ENCODE results near the gene KAT7. TPM values are rescaled to one million over a fixed set of nuclear protein-coding genes. Genes with fewer than 3 reads are reported as not detected.
A peak's percentile ranks its signal among the peaks of the same experiment; 100 is the strongest.

KAT7 gene
- total RNA-seq, 1 donor from 2014 or later: 12.4 TPM

DNA sequence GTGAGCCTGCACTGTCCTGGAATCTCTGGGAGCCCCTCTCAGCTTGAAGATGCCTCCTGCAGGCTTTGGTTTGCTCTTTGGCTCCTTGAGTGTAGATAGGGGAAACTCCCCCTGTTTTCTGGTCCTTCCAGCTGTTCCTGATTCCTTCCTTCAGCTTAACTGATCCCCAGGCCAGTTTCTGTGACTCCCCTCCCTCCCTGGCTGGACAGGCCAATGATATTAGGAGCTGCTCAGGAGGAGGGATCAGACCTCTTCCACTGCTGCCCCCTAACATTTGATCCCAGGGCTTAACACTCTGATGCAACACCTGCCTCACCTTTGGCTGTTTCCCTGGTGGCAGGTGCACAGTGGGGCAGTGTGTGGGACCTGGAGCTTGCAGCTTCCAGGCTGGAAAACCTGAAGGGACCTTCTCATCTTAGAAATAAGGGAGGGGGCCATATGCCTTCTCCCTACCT lies 59.6 kb downstream of the KAT7 start, which contains the start of gene TAC4:
Gene TAC4 (minus strand): TSS at position 51 of the 455 bp plus-strand sequence. CDS start 52 bp downstream, outside the sequence.
- no peak within 1 kb of the TSS for H3K4me3 ChIP-seq (ENCODE audit: low read depth, low read length)
- TF ChIP-seq, protein P1, sequence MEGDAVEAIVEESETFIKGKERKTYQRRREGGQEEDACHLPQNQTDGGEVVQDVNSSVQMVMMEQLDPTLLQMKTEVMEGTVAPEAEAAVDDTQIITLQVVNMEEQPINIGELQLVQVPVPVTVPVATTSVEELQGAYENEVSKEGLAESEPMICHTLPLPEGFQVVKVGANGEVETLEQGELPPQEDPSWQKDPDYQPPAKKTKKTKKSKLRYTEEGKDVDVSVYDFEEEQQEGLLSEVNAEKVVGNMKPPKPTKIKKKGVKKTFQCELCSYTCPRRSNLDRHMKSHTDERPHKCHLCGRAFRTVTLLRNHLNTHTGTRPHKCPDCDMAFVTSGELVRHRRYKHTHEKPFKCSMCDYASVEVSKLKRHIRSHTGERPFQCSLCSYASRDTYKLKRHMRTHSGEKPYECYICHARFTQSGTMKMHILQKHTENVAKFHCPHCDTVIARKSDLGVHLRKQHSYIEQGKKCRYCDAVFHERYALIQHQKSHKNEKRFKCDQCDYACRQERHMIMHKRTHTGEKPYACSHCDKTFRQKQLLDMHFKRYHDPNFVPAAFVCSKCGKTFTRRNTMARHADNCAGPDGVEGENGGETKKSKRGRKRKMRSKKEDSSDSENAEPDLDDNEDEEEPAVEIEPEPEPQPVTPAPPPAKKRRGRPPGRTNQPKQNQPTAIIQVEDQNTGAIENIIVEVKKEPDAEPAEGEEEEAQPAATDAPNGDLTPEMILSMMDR (IDR thresholded peaks at IDR 0.05; ENCODE audit: insufficient read depth, low read length, severe bottlenecking): no peak
- peaks cover 4% of the 10 kb centered on the region for H3K27me3 ChIP-seq (ENCODE audit: control insufficient read depth, insufficient read depth, low read length)
- no peaks in the 10 kb centered on the region for H3K36me3 ChIP-seq (ENCODE audit: control insufficient read depth, insufficient read depth, low read length)
- FAIRE-seq (no peak), DNase-seq (ENCODE audit: low read depth) (no peak)

DNA sequence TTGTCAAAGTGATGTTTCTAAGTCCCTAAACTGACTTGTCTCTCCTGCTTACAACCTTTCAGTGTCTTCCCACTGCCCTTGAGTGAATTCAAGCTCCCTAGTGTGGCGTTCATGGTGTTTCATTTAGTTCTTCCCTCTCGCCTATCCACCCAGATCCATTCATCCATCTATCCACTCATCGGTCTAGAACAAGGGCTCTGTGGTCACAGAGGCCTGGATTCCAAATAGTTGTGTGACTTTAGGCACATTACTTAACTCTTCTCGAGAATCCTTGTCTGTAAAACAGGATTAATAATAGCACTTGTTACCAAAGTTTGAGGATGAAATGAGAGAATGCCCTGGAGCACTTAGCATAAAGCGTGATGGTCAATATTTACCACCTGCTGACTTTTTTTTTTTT lies 60.3 kb downstream of the KAT7 start:
- peaks cover 8% of the 10 kb centered on the region for H3K27me3 ChIP-seq (ENCODE audit: control insufficient read depth, insufficient read depth, low read length)
- FAIRE-seq (no peak), DNase-seq (ENCODE audit: low read depth) (no peak)
- TF ChIP-seq, protein P1 (IDR thresholded peaks at IDR 0.05; ENCODE audit: insufficient read depth, low read length, severe bottlenecking): no peak
- H3K36me3 ChIP-seq (ENCODE audit: control insufficient read depth, insufficient read depth, low read length): no peaks in the 10 kb centered on the region
- no peak overlapping the region for H3K4me3 ChIP-seq (ENCODE audit: low read depth, low read length)

DNA sequence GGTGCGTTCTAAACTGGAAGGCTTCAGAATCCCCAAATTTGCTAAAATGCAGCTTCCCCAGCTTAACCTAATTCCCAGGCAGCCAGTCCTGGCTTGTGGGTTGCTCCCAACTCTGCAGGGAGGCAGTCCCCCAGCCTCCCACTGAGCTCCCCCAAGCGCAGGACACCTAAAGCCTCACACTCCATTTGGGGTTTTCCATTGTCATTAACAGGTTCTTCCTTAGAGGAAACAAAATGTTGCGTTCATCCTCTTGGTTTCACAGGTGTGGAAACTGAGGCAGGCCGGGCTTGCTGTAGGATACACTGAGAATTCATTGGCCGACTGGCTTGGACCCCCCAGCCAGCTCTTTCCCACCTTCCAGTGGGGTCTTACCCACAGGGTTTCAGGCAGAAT lies 61.7 kb downstream of the KAT7 start:
- no peak overlapping the region for H3K4me3 ChIP-seq (ENCODE audit: low read depth, low read length)
- TF ChIP-seq, protein P1 (IDR thresholded peaks at IDR 0.05; ENCODE audit: insufficient read depth, low read length, severe bottlenecking): no peak
- peaks cover 12% of the 10 kb centered on the region for H3K27me3 ChIP-seq (ENCODE audit: control insufficient read depth, insufficient read depth, low read length)
- DNase-seq (ENCODE audit: low read depth): no peak
- H3K36me3 ChIP-seq (ENCODE audit: control insufficient read depth, insufficient read depth, low read length): no peaks in the 10 kb centered on the region
- no peak for FAIRE-seq

DNA sequence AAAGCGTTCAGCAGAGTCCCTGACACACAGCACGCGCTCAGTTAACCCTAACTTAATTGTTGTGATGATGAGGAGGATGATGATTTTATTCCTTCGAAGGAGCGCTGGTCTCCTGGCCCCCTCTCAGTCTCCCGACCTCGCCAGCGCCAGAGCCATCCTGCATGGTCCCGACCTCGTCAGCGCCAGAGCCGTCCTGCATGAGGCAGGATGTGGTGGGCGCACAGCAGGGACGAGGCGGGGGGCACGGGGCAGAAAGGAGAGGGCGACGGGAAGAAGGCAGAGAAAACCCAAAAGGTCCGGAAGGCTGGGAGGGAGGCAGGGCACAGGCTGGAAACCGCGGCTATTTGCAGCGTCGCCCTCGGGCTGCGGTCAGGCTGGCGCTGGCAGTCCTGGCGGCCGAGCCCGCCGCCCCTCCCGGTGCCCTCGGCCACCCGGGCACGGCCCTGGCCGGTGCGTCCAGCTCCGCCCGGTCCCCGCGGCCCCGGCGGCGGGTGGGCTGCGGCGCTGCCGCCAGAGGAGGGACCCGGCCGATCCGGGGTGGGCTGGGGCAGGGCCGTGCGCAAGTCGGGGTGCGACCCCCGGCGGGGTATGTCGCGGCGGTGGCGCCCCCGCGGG lies 62.4 kb downstream of the KAT7 start:
- no peak for DNase-seq (ENCODE audit: low read depth)
- peak overlapping the region; percentile 37 for H3K4me3 ChIP-seq (ENCODE audit: low read depth, low read length)
- FAIRE-seq: no peak
- TF ChIP-seq, protein P1 (IDR thresholded peaks at IDR 0.05; ENCODE audit: insufficient read depth, low read length, severe bottlenecking): no peak
- no peaks in the 10 kb centered on the region for H3K36me3 ChIP-seq (ENCODE audit: control insufficient read depth, insufficient read depth, low read length)
- peaks cover 12% of the 10 kb centered on the region for H3K27me3 ChIP-seq (ENCODE audit: control insufficient read depth, insufficient read depth, low read length)

DNA sequence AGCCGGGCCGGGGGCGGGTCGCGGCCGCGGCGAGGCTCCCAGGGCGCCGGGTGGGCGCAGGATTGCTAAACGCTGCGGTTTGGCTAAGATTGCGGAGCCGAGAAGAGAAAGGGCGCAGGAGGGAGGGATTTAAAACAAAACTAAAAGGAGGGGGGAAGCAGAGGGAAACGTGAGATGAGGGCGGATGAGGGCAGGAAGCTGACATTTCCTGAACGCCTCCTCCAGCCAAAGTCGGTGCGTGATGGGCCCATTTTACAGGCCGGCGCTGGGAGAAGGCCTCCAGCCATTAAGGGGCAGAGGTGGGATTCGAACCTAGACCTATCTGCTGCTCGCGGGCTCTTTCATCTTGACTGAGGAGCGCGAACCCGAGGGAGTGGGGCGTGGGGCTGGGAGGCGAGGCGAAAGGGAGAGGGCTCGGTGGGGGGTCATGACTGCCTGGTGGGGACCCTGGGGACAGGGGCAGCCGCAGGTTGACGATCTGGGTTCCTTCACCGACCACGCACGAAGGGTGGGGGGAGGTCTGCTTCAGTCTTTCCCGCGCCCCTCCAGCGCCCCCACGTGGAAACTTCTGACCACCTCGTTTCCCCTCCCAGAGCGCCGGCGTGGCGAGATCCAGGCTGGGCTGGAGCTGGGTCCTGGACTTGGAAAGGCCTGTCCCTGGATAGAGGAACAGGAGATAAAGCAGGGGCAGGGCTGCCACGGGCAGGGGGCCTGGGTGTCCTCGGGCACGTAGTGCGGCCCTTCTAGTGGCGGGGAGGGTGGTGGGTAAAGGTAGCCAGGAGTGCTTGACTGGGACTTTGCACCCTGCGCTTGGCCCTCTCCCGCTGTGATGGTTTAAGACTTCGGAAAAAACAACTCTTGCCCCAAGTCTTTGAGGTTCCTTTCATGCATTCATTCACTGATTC lies 63.2 kb downstream of the KAT7 start:
- FAIRE-seq: no peak
- TF ChIP-seq, protein P1 (IDR thresholded peaks at IDR 0.05; ENCODE audit: insufficient read depth, low read length, severe bottlenecking): peak; percentile 76
- peak overlapping the region; percentile 37 for H3K4me3 ChIP-seq (ENCODE audit: low read depth, low read length)
- no peaks in the 10 kb centered on the region for H3K36me3 ChIP-seq (ENCODE audit: control insufficient read depth, insufficient read depth, low read length)
- H3K27me3 ChIP-seq (ENCODE audit: control insufficient read depth, insufficient read depth, low read length): peaks cover 12% of the 10 kb centered on the region
- peak; percentile 14 for DNase-seq (ENCODE audit: low read depth)
